ENCODE data around the gene CENPN. TPM values are rescaled to one million over a fixed set of nuclear protein-coding genes. Genes with fewer than 3 reads are reported as not detected.
A peak's percentile ranks its signal among the peaks of the same experiment; 100 is the strongest.

CENPN gene
- total and polyA plus RNA-seq, 2 donors: 6.3 to 39.0 TPM

- Histone ChIP-seq H3K4me1 (ENCODE audit: control insufficient read depth in 2 of 2, insufficient read depth in 2 of 2, low read length in 2 of 2) (peaks cover 20 to 25% of the 10 kb centered on the region in 2 donors), H3K36me3 (ENCODE audit: control insufficient read depth in 2 of 2, insufficient read depth in 2 of 2, low read length in 1 of 2) (no peaks in the 10 kb centered on the region), H3K4me3 (ENCODE audit: low read length in 2 of 2) (peak overlapping the region; percentile 81 to 97), H3K9me3 (ENCODE audit: control insufficient read depth in 2 of 2, insufficient read depth in 1 of 2, low read length in 1 of 2) (no peaks in the 10 kb centered on the region), H3K27me3 (ENCODE audit: control insufficient read depth in 2 of 2, insufficient read depth in 1 of 2, low read length in 1 of 2) (no peaks in the 10 kb centered on the region), H3K27ac (ENCODE audit: low read depth in 1 of 2, low read length in 1 of 2) (peak overlapping the region; percentile 97 to 99)
- no peak for DNase-seq (ENCODE audit: low read depth in 6 of 9, low spot score in 9 of 9)
- WGBS: 47% methylated on average over 18 of the region's 18 CpGs
Observed at GRCh38 chr16:81005610-81006161, 1.3 kb upstream of the CENPN start.

DNA sequence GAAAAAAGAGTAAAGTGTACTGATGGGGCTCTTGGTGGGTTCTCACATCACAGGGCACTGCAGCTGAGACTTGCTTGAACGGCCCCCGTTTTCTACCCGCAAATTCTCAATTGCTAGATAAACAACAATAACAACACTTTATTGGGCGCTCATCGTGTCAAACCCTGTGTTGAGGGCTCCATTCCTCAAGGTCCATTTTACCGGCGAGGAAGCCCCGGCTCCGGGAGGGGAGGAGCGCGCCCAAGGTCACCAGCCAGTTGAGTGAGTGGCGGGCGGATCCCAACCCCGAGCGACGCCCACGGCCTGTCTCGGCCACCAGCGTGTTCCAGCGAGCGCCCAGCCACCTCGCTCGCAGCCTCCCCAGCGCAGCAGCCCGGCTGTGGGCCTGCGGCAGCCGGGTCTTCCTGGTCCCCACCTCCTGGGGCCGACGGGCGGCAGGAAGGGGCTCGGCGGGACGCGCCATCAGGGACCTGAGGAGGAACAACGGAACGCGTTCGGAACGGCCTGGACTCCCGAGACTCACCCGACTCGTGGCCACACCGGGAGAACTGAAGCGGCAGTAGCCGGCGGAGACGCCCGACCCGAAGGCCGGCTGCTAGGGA is 702 bp upstream of the CENPN start:
- Histone ChIP-seq H3K36me3 (ENCODE audit: control insufficient read depth in 2 of 2, insufficient read depth in 2 of 2, low read length in 1 of 2) (peaks cover 0 to 4% of the 10 kb centered on the region in 2 donors), H3K4me3 (ENCODE audit: low read length in 2 of 2) (peak overlapping the region; percentile 81 to 97), H3K27ac (ENCODE audit: low read depth in 1 of 2, low read length in 1 of 2) (peak overlapping the region; percentile 97 to 99), H3K4me1 (ENCODE audit: control insufficient read depth in 2 of 2, insufficient read depth in 2 of 2, low read length in 2 of 2) (peaks cover 20 to 25% of the 10 kb centered on the region in 2 donors), H3K9me3 (ENCODE audit: control insufficient read depth in 2 of 2, insufficient read depth in 1 of 2, low read length in 1 of 2) (no peaks in the 10 kb centered on the region), H3K27me3 (ENCODE audit: control insufficient read depth in 2 of 2, insufficient read depth in 1 of 2, low read length in 1 of 2) (no peaks in the 10 kb centered on the region)
- WGBS: under 1% methylated on average over 50 of the region's 50 CpGs
- DNase-seq (ENCODE audit: low read depth in 6 of 9, low spot score in 9 of 9): peak in 2 of 9 donors; percentile 9 to 45

GRCh38 chr16:81008505-81008789 is 1.4 kb downstream of the CENPN start:
- Histone ChIP-seq H3K27ac (ENCODE audit: low read depth in 1 of 2, low read length in 1 of 2) (peak overlapping the region in 1 of 2 donors; percentile 97), H3K4me3 (ENCODE audit: low read length in 2 of 2) (peak overlapping the region in 1 of 2 donors; percentile 81)
- WGBS: 98% methylated on average over 12 of the region's 12 CpGs

DNA sequence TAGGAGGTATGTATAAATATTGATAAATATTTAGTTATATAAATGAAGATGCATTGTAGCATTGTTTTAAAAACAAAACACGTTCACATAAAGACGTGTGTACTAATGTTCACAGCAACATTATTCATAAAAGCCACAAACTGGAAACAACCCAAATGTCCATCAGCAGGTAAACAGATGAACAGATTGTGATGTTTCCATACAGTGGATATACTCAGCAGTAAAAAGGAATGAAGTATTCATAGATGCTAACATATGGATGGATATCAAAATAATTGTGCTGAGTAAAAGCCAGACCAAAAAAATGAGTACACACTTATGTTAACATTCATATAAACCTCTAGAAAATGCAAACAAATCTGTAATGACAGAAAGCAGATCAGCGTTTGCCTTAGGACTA is 6.0 kb downstream of the CENPN start:
- H3K4me1 ChIP-seq (ENCODE audit: control insufficient read depth in 2 of 2, insufficient read depth in 2 of 2, low read length in 2 of 2): peaks cover under 1 to 6% of the 10 kb centered on the region in 2 donors
- peaks cover 25 to 49% of the 10 kb centered on the region in 2 donors for H3K36me3 ChIP-seq (ENCODE audit: control insufficient read depth in 2 of 2, insufficient read depth in 2 of 2, low read length in 1 of 2)
- H3K27me3 ChIP-seq (ENCODE audit: control insufficient read depth in 2 of 2, insufficient read depth in 1 of 2, low read length in 1 of 2): no peaks in the 10 kb centered on the region
- no peaks in the 10 kb centered on the region for H3K9me3 ChIP-seq (ENCODE audit: control insufficient read depth in 2 of 2, insufficient read depth in 1 of 2, low read length in 1 of 2)
- H3K27ac ChIP-seq (ENCODE audit: low read depth in 1 of 2, low read length in 1 of 2): no peak overlapping the region
- no peak for DNase-seq (ENCODE audit: low read depth in 6 of 9, low spot score in 9 of 9)
- H3K4me3 ChIP-seq (ENCODE audit: low read length in 2 of 2): no peak overlapping the region
- WGBS: 98% methylated on average over 3 of the region's 3 CpGs

More at GRCh38 chr16:81008505-81008789, 1.4 kb downstream of the CENPN start:
- Histone ChIP-seq H3K27me3 (ENCODE audit: control insufficient read depth in 2 of 2, insufficient read depth in 1 of 2, low read length in 1 of 2) (no peaks in the 10 kb centered on the region), H3K36me3 (ENCODE audit: control insufficient read depth in 2 of 2, insufficient read depth in 2 of 2, low read length in 1 of 2) (peaks cover 9 to 13% of the 10 kb centered on the region in 2 donors), H3K9me3 (ENCODE audit: control insufficient read depth in 2 of 2, insufficient read depth in 1 of 2, low read length in 1 of 2) (no peaks in the 10 kb centered on the region), H3K4me1 (ENCODE audit: control insufficient read depth in 2 of 2, insufficient read depth in 2 of 2, low read length in 2 of 2) (peaks cover 20 to 25% of the 10 kb centered on the region in 2 donors)
- DNase-seq (ENCODE audit: low read depth in 6 of 9, low spot score in 9 of 9): no peak

- H3K27me3 ChIP-seq (ENCODE audit: control insufficient read depth in 2 of 2, insufficient read depth in 1 of 2, low read length in 1 of 2): no peaks in the 10 kb centered on the region
- WGBS: 99% methylated on average over 2 of the region's 2 CpGs
- peaks cover 37 to 62% of the 10 kb centered on the region in 2 donors for H3K36me3 ChIP-seq (ENCODE audit: control insufficient read depth in 2 of 2, insufficient read depth in 2 of 2, low read length in 1 of 2)
Observed at GRCh38 chr16:81014672-81015071, 7.7 kb downstream of the CENPN start.

DNA sequence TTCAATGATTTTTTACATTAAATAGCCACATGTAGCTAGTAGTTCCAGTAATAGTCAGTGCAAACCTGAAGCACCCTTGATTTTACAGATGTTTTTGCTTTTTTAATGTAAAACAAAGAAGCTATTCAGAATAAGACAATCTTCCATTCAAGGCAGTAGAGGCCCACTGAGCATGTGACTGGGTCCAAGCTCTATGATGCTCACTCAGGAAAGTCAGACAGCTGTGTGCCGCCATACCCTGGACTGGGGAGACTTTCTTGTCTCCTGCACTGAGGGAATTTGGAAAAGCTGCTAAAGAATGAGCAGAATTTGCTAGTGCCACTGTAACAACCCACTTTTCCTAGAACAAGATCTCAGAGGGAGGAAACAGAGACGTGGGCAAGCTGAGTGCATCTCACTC is 11.5 kb downstream of the CENPN start:
- Histone ChIP-seq H3K9me3 (ENCODE audit: control insufficient read depth in 2 of 2, insufficient read depth in 1 of 2, low read length in 1 of 2) (no peaks in the 10 kb centered on the region), H3K4me3 (ENCODE audit: low read length in 2 of 2) (no peak overlapping the region), H3K4me1 (ENCODE audit: control insufficient read depth in 2 of 2, insufficient read depth in 2 of 2, low read length in 2 of 2) (no peaks in the 10 kb centered on the region), H3K27ac (ENCODE audit: low read depth in 1 of 2, low read length in 1 of 2) (no peak overlapping the region), H3K27me3 (ENCODE audit: control insufficient read depth in 2 of 2, insufficient read depth in 1 of 2, low read length in 1 of 2) (no peaks in the 10 kb centered on the region), H3K36me3 (ENCODE audit: control insufficient read depth in 2 of 2, insufficient read depth in 2 of 2, low read length in 1 of 2) (peaks cover 49 to 77% of the 10 kb centered on the region in 2 donors)
- DNase-seq (ENCODE audit: low read depth in 6 of 9, low spot score in 9 of 9): no peak
- 97% methylated on average over 2 of the region's 2 CpGs for whole genome bisulfite sequencing

More at GRCh38 chr16:81014672-81015071, 7.7 kb downstream of the CENPN start:
- no peaks in the 10 kb centered on the region for H3K4me1 ChIP-seq (ENCODE audit: control insufficient read depth in 2 of 2, insufficient read depth in 2 of 2, low read length in 2 of 2)
- no peaks in the 10 kb centered on the region for H3K9me3 ChIP-seq (ENCODE audit: control insufficient read depth in 2 of 2, insufficient read depth in 1 of 2, low read length in 1 of 2)
- DNase-seq (ENCODE audit: low read depth in 6 of 9, low spot score in 9 of 9): no peak
- no peak overlapping the region for H3K4me3 ChIP-seq (ENCODE audit: low read length in 2 of 2)
- no peak overlapping the region for H3K27ac ChIP-seq (ENCODE audit: low read depth in 1 of 2, low read length in 1 of 2)

- Histone ChIP-seq H3K9me3 (ENCODE audit: control insufficient read depth in 2 of 2, insufficient read depth in 1 of 2, low read length in 1 of 2) (no peaks in the 10 kb centered on the region), H3K27me3 (ENCODE audit: control insufficient read depth in 2 of 2, insufficient read depth in 1 of 2, low read length in 1 of 2) (no peaks in the 10 kb centered on the region), H3K27ac (ENCODE audit: low read depth in 1 of 2, low read length in 1 of 2) (no peak overlapping the region), H3K4me1 (ENCODE audit: control insufficient read depth in 2 of 2, insufficient read depth in 2 of 2, low read length in 2 of 2) (no peaks in the 10 kb centered on the region), H3K36me3 (ENCODE audit: control insufficient read depth in 2 of 2, insufficient read depth in 2 of 2, low read length in 1 of 2) (peaks cover 39 to 49% of the 10 kb centered on the region in 2 donors), H3K4me3 (ENCODE audit: low read length in 2 of 2) (no peak overlapping the region)
- no peak for DNase-seq (ENCODE audit: low read depth in 6 of 9, low spot score in 9 of 9)
- 98% methylated on average over 4 of the region's 4 CpGs for WGBS
Observed at GRCh38 chr16:81026429-81026828, 19.4 kb downstream of the CENPN start.

- Histone ChIP-seq H3K4me3 (ENCODE audit: low read length in 2 of 2) (no peak overlapping the region), H3K4me1 (ENCODE audit: control insufficient read depth in 2 of 2, insufficient read depth in 2 of 2, low read length in 2 of 2) (no peaks in the 10 kb centered on the region), H3K36me3 (ENCODE audit: control insufficient read depth in 2 of 2, insufficient read depth in 2 of 2, low read length in 1 of 2) (peaks cover 26% of the 10 kb centered on the region in 2 donors), H3K9me3 (ENCODE audit: control insufficient read depth in 2 of 2, insufficient read depth in 1 of 2, low read length in 1 of 2) (no peaks in the 10 kb centered on the region), H3K27ac (ENCODE audit: low read depth in 1 of 2, low read length in 1 of 2) (no peak overlapping the region), H3K27me3 (ENCODE audit: control insufficient read depth in 2 of 2, insufficient read depth in 1 of 2, low read length in 1 of 2) (no peaks in the 10 kb centered on the region)
- 97% methylated on average over 11 of the region's 11 CpGs for WGBS
- no peak for DNase-seq (ENCODE audit: low read depth in 6 of 9, low spot score in 9 of 9)
Observed at GRCh38 chr16:81029930-81030604, 23.1 kb downstream of the CENPN start.

DNA sequence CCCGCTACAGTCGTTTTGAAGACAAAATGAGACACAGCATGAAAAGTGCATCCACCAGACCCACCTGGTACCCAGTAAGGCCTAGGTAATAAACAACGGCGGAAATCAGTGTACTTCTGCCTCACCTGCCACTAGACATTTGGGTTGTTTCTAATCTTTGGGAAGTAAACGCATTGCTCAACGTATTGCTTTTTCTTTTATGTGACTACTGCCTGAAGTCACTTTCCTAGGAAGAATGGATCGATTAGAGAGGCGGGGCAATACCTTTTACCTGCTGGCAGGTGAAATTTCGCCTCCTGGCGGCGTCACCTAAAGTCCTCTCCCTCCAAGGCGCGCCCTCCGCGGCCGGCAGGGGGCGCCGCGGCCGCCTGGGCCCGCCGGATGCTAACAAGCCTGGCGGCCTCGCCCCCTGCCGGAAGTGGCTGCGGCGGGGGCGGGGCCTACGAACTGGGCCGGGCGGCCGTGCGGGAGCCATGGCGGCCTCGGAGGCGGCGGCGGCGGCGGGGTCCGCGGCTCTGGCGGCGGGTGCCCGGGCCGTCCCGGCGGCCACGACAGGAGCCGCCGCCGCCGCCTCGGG is 28.5 kb downstream of the CENPN start, which contains the start of gene ATMIN:
Gene ATMIN (plus strand): TSS at position 445 of the 577 bp plus-strand sequence. CDS start 29 bp downstream, at position 474.
- peak within 1 kb of the TSS; percentile 56 to 88 for H3K4me3 ChIP-seq (ENCODE audit: low read length in 2 of 2)
- H3K4me1 ChIP-seq (ENCODE audit: control insufficient read depth in 2 of 2, insufficient read depth in 2 of 2, low read length in 2 of 2): peaks cover 11 to 12% of the 10 kb centered on the region in 2 donors
- WGBS: 7% methylated on average over 54 of the region's 54 CpGs
- H3K9me3 ChIP-seq (ENCODE audit: control insufficient read depth in 2 of 2, insufficient read depth in 1 of 2, low read length in 1 of 2): no peaks in the 10 kb centered on the region
- H3K36me3 ChIP-seq (ENCODE audit: control insufficient read depth in 2 of 2, insufficient read depth in 2 of 2, low read length in 1 of 2): peaks cover 2 to 9% of the 10 kb centered on the region in 2 donors
- H3K27me3 ChIP-seq (ENCODE audit: control insufficient read depth in 2 of 2, insufficient read depth in 1 of 2, low read length in 1 of 2): no peaks in the 10 kb centered on the region
- DNase-seq (ENCODE audit: low read depth in 6 of 9, low spot score in 9 of 9): peak; percentile 45 to 94 (median 86)
- H3K27ac ChIP-seq (ENCODE audit: low read depth in 1 of 2, low read length in 1 of 2): peak within 1 kb of the TSS in 1 of 2 donors; percentile 62
